Tibial nerve (tissue), 4 donors: ENCODE measurements around the gene ONECUT1. TPM values are rescaled to one million over a fixed set of nuclear protein-coding genes. Genes with fewer than 3 reads are reported as not detected.
A peak's percentile ranks its signal among the peaks of the same experiment; 100 is the strongest.

Experiments
- DNase-seq, 2 donors: peaks; one replicate each; pipeline ENCODE4 v3.0.0-alpha.2; 2019; ENCODE audit warnings: low spot score in 2 of 2
- H3K27ac ChIP-seq, 4 donors: fragments of 200-600 bp; sonication (generic) in 3 of 4; one replicate each; pipeline ENCODE4 v1.5.1; 2017 to 2019; ENCODE audit warnings: mild to moderate bottlenecking in 1 of 4
- H3K27me3 ChIP-seq, 2 donors: fragments of 200-600 bp; sonication (generic) in 1 of 2; one replicate each; pipeline versions ENCODE4 v1.5.1 to v1.6.0; 2017 to 2019
- H3K36me3 ChIP-seq, 3 donors: fragments of 200-600 bp; sonication (generic); one replicate each; pipeline ENCODE4 v1.5.1; 2018 to 2019
- H3K4me1 ChIP-seq, 4 donors: fragments of 200-600 bp; sonication (generic) in 3 of 4; one replicate each; pipeline ENCODE4 v1.5.1; 2017 to 2019
- H3K4me3 ChIP-seq, 4 donors: fragments of 200-600 bp; sonication (generic) in 3 of 4; one replicate each; pipeline ENCODE4 v1.5.1; 2017 to 2019; ENCODE audit warnings: mild to moderate bottlenecking in 1 of 4, moderate library complexity in 1 of 4
- H3K9me3 ChIP-seq, 4 donors: fragments of 200-600 bp; sonication (generic) in 3 of 4; one replicate each; pipeline ENCODE4 v1.5.1; 2017 to 2019
- EP300 ChIP-seq, 2 donors: sonication (generic); formaldehyde crosslinking; IDR thresholded peaks; one replicate each; pipeline ENCODE4 v1.6.1; 2017; ENCODE audit warnings: antibody characterized with exemption in 2 of 2, mild to moderate bottlenecking in 1 of 2
- POLR2A ChIP-seq, 2 donors: fragments of 450-650 bp; IDR thresholded peaks; one replicate each; pipeline ENCODE4 v1.6.1; 2017; ENCODE audit warnings: antibody characterized with exemption in 2 of 2, mild to moderate bottlenecking in 2 of 2, moderate library complexity in 2 of 2
- WGBS, 2 donors: methylation state at CpG; one replicate each; pipeline ENCODE4 v1.1.5; 2018; 5-methylcytosine and 5-hydroxymethylcytosine counted together
- total RNA-seq, 4 donors: library from RNA; depleted of rRNA; stranded (reverse); fragments of >200 nt; gene quantifications; one replicate each; pipeline ENCODE4 v1.1.0, GENCODE V29; 2016
- TF ChIP-seq, protein P1 (sequence below), 5 experiments: fragments of 200-600 bp in 3 of 5; fragments of 450-650 bp in 2 of 5; sonication (generic) in 3 of 5; IDR thresholded peaks; one replicate each; pipeline ENCODE4 v1.5.1; 2016 to 2019; ENCODE audit warnings: antibody characterized with exemption in 5 of 5, mild to moderate bottlenecking in 3 of 5, moderate library complexity in 2 of 5

ONECUT1 gene
- total RNA-seq, 4 donors from 2014 or later, result 0.22 to 2.4 TPM; not detected in 2

DNA sequence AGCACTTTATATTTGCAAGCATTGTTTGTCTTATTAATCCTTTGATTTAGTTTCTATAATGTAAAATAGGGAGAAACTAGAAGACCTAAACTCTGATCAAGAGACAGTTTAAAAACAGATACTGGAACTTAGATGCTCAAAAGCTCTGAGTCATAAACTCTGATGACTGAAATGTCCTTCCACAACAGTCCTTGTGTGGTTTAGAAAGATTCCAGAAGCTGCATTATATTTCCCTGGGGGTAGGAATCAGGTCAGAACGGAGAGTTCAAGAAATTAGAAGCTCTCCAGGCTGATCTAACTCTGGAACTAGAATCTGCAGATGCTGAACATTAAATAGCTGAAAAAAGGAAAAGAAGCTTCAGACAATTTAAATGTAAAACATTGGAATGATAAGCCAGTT lies 18.3 kb upstream of the ONECUT1 start:
- Histone ChIP-seq H3K4me3 (no peak overlapping the region), H3K27ac (no peak overlapping the region), H3K9me3 (no peaks in the 10 kb centered on the region), H3K36me3 (no peaks in the 10 kb centered on the region), H3K4me1 (peaks cover 0 to 30% (median 25%) of the 10 kb centered on the region in 4 donors), H3K27me3 (peaks cover 0 to 98% of the 10 kb centered on the region in 2 donors)
- no peak for TF ChIP-seq POLR2A (IDR thresholded peaks at IDR 0.05)
- TF ChIP-seq EP300 (IDR thresholded peaks at IDR 0.05), result no peak
- TF ChIP-seq, protein P1, sequence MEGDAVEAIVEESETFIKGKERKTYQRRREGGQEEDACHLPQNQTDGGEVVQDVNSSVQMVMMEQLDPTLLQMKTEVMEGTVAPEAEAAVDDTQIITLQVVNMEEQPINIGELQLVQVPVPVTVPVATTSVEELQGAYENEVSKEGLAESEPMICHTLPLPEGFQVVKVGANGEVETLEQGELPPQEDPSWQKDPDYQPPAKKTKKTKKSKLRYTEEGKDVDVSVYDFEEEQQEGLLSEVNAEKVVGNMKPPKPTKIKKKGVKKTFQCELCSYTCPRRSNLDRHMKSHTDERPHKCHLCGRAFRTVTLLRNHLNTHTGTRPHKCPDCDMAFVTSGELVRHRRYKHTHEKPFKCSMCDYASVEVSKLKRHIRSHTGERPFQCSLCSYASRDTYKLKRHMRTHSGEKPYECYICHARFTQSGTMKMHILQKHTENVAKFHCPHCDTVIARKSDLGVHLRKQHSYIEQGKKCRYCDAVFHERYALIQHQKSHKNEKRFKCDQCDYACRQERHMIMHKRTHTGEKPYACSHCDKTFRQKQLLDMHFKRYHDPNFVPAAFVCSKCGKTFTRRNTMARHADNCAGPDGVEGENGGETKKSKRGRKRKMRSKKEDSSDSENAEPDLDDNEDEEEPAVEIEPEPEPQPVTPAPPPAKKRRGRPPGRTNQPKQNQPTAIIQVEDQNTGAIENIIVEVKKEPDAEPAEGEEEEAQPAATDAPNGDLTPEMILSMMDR (IDR thresholded peaks at IDR 0.05), result no peak
- WGBS, 2 donors, result 10 to 32% methylated on average over 1 of the region's 1 CpG
- DNase-seq, result no peak

DNA sequence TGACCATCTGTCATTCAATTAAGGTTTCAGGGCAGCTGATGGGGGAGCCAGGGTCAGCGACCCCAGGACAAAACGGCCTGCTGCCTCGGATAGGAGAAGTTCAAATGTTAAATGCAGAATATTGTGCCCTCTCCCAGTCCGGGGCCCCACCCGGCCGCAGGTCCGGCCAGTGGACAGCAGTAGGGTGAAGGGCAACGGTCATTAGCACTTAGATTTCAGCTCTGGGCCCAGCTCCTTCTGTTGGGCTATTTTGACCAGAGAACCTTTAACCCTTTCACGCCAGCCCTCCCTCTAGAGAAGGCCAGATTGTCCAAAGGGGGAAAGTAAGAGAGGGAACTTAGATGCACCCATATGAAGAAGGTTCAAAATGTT lies 16.1 kb upstream of the ONECUT1 start:
- Histone ChIP-seq H3K36me3 (no peaks in the 10 kb centered on the region), H3K4me3 (peak overlapping the region in 1 of 4 donors; percentile 41), H3K27me3 (peaks cover 0 to 100% of the 10 kb centered on the region in 2 donors), H3K9me3 (peaks cover 0 to 6% (median 0%) of the 10 kb centered on the region in 4 donors), H3K4me1 (peaks cover 0 to 32% (median 25%) of the 10 kb centered on the region in 4 donors), H3K27ac (no peak overlapping the region)
- no peak for DNase-seq
- TF ChIP-seq POLR2A (IDR thresholded peaks at IDR 0.05) (no peak), EP300 (IDR thresholded peaks at IDR 0.05) (no peak)
- TF ChIP-seq, protein P1 (IDR thresholded peaks at IDR 0.05), result no peak
- 33 to 35% methylated on average over 9 of the region's 9 CpGs for WGBS, 2 donors

DNA sequence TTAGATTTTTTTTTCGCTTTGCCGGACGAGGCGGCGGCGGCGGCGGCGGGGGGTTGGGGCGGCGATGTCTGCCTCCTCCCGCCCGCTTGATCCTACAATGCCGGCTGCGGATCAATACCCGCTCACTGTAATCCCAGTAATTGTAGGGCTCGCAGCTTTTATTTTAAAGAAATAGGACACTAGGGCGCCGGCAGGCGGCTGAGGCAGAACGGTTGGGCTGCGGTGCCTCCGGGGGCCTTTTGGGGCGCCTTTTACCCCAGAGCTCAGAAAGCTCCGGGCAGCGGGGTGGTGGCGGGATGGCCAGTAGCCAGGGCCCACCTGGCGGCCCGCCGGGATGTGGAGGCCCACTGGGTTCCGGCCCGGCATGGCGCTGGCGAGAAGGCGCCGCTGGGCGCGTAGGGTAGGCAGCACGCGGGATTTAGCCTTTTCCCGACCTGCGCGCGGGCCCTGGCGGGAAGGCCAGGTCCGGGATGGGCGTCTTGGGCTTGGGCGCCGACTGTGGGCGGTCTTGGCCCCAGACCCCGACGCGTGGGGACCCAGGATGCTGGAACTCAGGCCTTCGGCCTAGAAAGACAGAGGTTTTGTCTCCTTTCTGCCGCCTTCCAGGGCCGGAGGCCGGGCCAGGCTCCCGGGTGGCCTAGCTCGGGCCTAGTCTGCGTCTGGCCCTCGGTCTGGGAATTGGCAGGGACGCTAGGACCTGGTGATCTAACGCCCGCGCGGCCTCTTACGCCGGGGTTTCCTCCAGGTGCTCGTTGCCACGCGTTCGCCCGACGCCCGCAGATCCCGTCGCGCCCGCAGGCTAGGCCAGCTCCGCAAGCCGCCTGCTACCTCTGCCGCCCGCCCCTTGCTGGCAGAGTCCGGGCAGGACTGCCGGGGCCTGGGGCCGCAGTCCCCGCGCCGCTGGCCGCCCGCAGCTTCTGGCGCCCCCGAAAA lies 15.5 kb upstream of the ONECUT1 start:
- no peak overlapping the region for H3K27ac ChIP-seq
- peaks cover 0 to 8% (median 0%) of the 10 kb centered on the region in 4 donors for H3K9me3 ChIP-seq
- peaks cover 0 to 38% (median 25%) of the 10 kb centered on the region in 4 donors for H3K4me1 ChIP-seq
- DNase-seq, result no peak
- no peaks in the 10 kb centered on the region for H3K36me3 ChIP-seq
- 4 to 9% methylated on average over 50 to 67 of the region's 93 CpGs for WGBS, 2 donors
- H3K4me3 ChIP-seq, result peak overlapping the region in 3 of 4 donors; percentile 21 to 41 (median 33)
- H3K27me3 ChIP-seq, result peaks cover 0 to 100% of the 10 kb centered on the region in 2 donors
- no peak for TF ChIP-seq POLR2A (IDR thresholded peaks at IDR 0.05)
- TF ChIP-seq EP300 (IDR thresholded peaks at IDR 0.05), result no peak
- TF ChIP-seq, protein P1 (IDR thresholded peaks at IDR 0.05), result no peak

DNA sequence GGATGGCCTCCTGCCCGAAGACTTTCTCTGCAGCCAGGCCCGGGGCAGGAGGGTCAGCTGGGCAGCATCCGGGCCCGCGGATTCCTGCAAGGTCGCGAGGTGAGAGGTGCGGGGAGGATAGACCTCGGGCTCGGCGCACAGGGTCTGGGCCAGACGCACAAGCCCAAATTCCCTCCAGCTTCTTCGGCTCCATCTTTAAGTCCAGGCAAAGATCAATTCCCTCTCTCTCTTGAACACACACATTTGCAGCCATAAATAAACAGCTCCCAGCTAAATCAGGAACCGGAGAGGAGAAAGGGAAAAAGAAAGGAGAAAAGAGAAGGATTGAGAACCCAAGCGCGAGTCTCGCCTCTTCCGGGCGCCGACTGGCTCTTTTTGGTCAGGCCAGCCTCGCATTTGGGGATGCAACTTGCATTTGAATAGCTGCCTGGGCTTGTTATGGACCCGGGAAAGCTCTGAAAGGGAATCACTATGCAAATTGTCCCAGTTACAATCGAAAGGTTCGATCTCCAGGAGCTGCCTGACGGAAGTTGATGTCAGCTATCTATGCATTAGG lies 14.5 kb upstream of the ONECUT1 start:
- no peak for DNase-seq
- WGBS, 2 donors, result 3 to 4% methylated on average over 25 of the region's 25 CpGs
- TF ChIP-seq EP300 (IDR thresholded peaks at IDR 0.05) (no peak), POLR2A (IDR thresholded peaks at IDR 0.05) (no peak)
- TF ChIP-seq, protein P1 (IDR thresholded peaks at IDR 0.05), result no peak
- Histone ChIP-seq H3K27ac (no peak overlapping the region), H3K27me3 (peaks cover 0 to 100% of the 10 kb centered on the region in 2 donors), H3K9me3 (peaks cover 0 to 8% (median 0%) of the 10 kb centered on the region in 4 donors), H3K4me1 (peaks cover 0 to 38% (median 25%) of the 10 kb centered on the region in 4 donors), H3K36me3 (no peaks in the 10 kb centered on the region), H3K4me3 (peak overlapping the region in 3 of 4 donors; percentile 21 to 41 (median 33))
